ENCODE results near the gene XKR8. TPM values are rescaled to one million over a fixed set of nuclear protein-coding genes. Genes with fewer than 3 reads are reported as not detected.

The XKR8 gene
- total and polyA plus RNA-seq, 2 of the 4 experiments (the other 2 are of a cell fraction): 1.1 to 10.7 TPM

- Histone ChIP-seq H3K56ac (ENCODE audit: extremely low read depth, insufficient read depth, low read length) (no peak overlapping the region), H2AK5ac (ENCODE audit: low read depth, low read length) (no peak overlapping the region), H4K20me1 (ENCODE audit: insufficient read depth, low read length) (no peaks in the 10 kb centered on the region), H3K4me3 (ENCODE audit: insufficient read depth, low read depth, low read length) (no peak overlapping the region), H2AFZ (replicated peaks; ENCODE audit: low read length, poor library complexity) (no peak overlapping the region), H3K14ac (replicated peaks; ENCODE audit: low read depth, low read length) (no peak overlapping the region), H3K4me1 (ENCODE audit: control insufficient read depth, insufficient read depth, low read length) (no peaks in the 10 kb centered on the region), H3K9me3 (ENCODE audit: control insufficient read depth, insufficient read depth, low read length) (no peaks in the 10 kb centered on the region), H2BK20ac (ENCODE audit: low read depth, low read length) (no peak overlapping the region), H2BK15ac (ENCODE audit: low read depth, low read length) (no peak overlapping the region), H4K5ac (ENCODE audit: low read depth, low read length) (no peak overlapping the region), H3K18ac (ENCODE audit: low read depth, low read length) (no peak overlapping the region), H3K4me2 (ENCODE audit: low read depth, low read length) (no peak overlapping the region), H3K79me1 (ENCODE audit: low read depth in 1 of 2, low read length in 2 of 2) (no peaks in the 10 kb centered on the region), H4K91ac (ENCODE audit: insufficient read depth, low read depth, low read length) (no peak overlapping the region), H4K8ac (ENCODE audit: low read depth in 2 of 2, low read length in 2 of 2) (no peak overlapping the region), H3K4ac (ENCODE audit: low read depth, low read length) (no peak overlapping the region), H3K27me3 (ENCODE audit: control insufficient read depth, insufficient read depth, low read length) (peaks cover 15% of the 10 kb centered on the region), H3K36me3 (ENCODE audit: control insufficient read depth, insufficient read depth, low read length) (no peaks in the 10 kb centered on the region), H2AK9ac (replicated peaks; ENCODE audit: low read depth, low read length, poor library complexity) (no peak overlapping the region), H3K9ac (ENCODE audit: low read depth, low read length) (no peak overlapping the region), H3K27ac (ENCODE audit: insufficient read depth, low read length) (no peak overlapping the region), H3K23ac (ENCODE audit: low read depth, low read length) (no peak overlapping the region), H2BK120ac (ENCODE audit: low read depth, low read length) (no peak overlapping the region), H3K9me1 (ENCODE audit: insufficient read depth, low read length) (no peaks in the 10 kb centered on the region), H2BK5ac (ENCODE audit: low read depth, low read length, poor library complexity, severe bottlenecking) (no peak overlapping the region)
- in situ Hi-C loops (cut with MboI; ENCODE audit: low sequenced_read_pairs): no loop called here
- TF ChIP-seq MXI1 (IDR thresholded peaks at IDR 0.05; ENCODE audit: borderline replicate concordance, low read depth, low read length) (no peak), ELK1 (IDR thresholded peaks at IDR 0.05; ENCODE audit: borderline replicate concordance, low read depth, low read length) (no peak), MAZ (IDR thresholded peaks at IDR 0.05; ENCODE audit: borderline replicate concordance, low read depth, low read length) (no peak), MAFK (IDR thresholded peaks at IDR 0.05; ENCODE audit: low read depth, low read length) (no peak), POLR2A (IDR thresholded peaks at IDR 0.05; ENCODE audit: low read depth, low read length) (no peak), FOS (IDR thresholded peaks at IDR 0.05; ENCODE audit: low read depth, low read length) (no peak), CHD1 (IDR thresholded peaks at IDR 0.05; ENCODE audit: low read depth, low read length) (no peak), CTCF (conservative IDR thresholded peaks at IDR 0.05; ENCODE audit: low read depth, low read length) (no peak), CEBPB (IDR thresholded peaks at IDR 0.05; ENCODE audit: low read depth, low read length) (no peak), RAD21 (IDR thresholded peaks at IDR 0.05; ENCODE audit: low read length) (no peak), RCOR1 (IDR thresholded peaks at IDR 0.05; ENCODE audit: insufficient replicate concordance, low read length) (no peak), SMC3 (IDR thresholded peaks at IDR 0.05; ENCODE audit: low read depth, low read length) (no peak), RFX5 (IDR thresholded peaks at IDR 0.05; ENCODE audit: low read depth, low read length) (no peak), BHLHE40 (IDR thresholded peaks at IDR 0.05; ENCODE audit: low read depth, low read length) (no peak)
- TF ChIP-seq, protein P1, sequence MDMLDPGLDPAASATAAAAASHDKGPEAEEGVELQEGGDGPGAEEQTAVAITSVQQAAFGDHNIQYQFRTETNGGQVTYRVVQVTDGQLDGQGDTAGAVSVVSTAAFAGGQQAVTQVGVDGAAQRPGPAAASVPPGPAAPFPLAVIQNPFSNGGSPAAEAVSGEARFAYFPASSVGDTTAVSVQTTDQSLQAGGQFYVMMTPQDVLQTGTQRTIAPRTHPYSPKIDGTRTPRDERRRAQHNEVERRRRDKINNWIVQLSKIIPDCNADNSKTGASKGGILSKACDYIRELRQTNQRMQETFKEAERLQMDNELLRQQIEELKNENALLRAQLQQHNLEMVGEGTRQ (IDR thresholded peaks at IDR 0.05; ENCODE audit: low read depth, low read length): no peak
- ChIA-PET CTCF (interaction anchor here (1.0 to 1.1 kb wide), 4 partner anchors 9 to 83 kb away, joined by 3 to 5 read pairs (median 3); no protein-coding TSS in a partner anchor), POLR2A (ENCODE audit: unreplicated experiment) (no interaction called here)
- WGBS, 2 experiments (ENCODE audit: extremely low coverage in 2 of 2, insufficient read length in 1 of 2): 38% methylated on average over 1 of the region's 9 CpGs; no CpG with 5 or more reads in 1 of the 2 experiments
- ATAC-seq (ENCODE audit: low read depth) (no peak), DNase-seq (no peak)
- dilution Hi-C loops (cut with HindIII; ENCODE audit: low sequenced_read_pairs, unreplicated experiment): no loop called here
- no TSS peak for BruUV-seq (replicated peaks)
- intact Hi-C loops (cut with micrococcal nuclease): no loop called here
Observed at GRCh38 chr1:27940870-27941560, 18.8 kb upstream of the XKR8 start.

All from IMR-90 (cell line).